C4-2B (cell line): ENCODE data around the gene GPR119.

Experiments used
- ZFX ChIP-seq: fragments of 450-650 bp; IDR thresholded peaks from 2 replicates; pipeline ENCODE4 v1.6.1; 2017
- TF ChIP-seq, protein P1 (sequence below): fragments of 450-650 bp; conservative IDR thresholded peaks from 2 replicates; pipeline ENCODE4 v1.5.1; 2017; ENCODE audit warnings: mild to moderate bottlenecking

DNA sequence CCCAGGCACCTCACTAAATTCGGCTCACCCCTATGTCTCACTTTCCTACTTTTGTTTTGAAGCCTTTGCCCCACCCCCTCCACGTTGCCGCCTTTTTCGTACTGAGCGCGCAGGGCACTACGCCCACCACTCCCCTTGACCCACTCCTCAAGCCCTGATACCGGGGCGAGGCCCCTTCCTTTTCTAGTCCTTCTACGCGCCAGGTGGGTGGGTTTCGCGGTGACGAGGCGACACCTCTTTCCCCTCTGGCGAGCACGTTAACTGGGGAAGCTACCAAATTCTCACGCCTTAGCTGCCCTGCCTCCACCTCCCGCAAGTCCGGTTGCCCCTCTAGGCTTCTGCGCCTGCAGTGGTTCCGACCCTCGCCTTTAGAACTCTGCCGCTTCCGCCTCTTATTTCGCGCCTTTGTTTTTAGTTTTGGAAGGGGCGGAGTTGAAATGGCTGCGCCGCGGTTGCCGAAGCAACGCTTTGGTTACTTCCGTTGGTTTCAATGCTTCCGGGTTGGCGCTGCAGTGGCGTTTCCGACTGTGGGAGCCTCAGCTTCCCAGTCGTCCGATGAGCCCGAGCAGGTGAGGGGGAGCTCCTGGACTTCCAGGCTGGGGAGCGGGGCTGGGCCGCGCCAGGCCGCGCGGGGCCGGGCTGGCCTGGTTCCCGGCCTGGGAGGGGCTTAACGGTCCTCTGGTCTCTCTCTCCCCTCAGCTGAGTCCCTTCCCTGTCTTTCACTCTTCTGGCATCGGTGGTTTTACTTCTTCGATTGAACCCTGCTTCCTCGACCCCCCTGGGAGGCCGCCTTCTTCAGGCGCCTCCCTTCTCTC is 45.9 kb downstream of the GPR119 start, which contains the start of gene SLC25A14:
- TF ChIP-seq, protein P1, sequence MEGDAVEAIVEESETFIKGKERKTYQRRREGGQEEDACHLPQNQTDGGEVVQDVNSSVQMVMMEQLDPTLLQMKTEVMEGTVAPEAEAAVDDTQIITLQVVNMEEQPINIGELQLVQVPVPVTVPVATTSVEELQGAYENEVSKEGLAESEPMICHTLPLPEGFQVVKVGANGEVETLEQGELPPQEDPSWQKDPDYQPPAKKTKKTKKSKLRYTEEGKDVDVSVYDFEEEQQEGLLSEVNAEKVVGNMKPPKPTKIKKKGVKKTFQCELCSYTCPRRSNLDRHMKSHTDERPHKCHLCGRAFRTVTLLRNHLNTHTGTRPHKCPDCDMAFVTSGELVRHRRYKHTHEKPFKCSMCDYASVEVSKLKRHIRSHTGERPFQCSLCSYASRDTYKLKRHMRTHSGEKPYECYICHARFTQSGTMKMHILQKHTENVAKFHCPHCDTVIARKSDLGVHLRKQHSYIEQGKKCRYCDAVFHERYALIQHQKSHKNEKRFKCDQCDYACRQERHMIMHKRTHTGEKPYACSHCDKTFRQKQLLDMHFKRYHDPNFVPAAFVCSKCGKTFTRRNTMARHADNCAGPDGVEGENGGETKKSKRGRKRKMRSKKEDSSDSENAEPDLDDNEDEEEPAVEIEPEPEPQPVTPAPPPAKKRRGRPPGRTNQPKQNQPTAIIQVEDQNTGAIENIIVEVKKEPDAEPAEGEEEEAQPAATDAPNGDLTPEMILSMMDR: no peak
- TF ChIP-seq ZFX: no peak
